Measurements from ENCODE around the gene MSN.

GRCh38 chrX:65690057-65690855, 22.8 kb downstream of the MSN start:
- TF ChIP-seq POLR2A (IDR thresholded peaks at IDR 0.05) (no peak), CTCF (IDR thresholded peaks at IDR 0.05) (no peak)

Measured in transverse colon (tissue), 3 donors.